GM23248 (cell line): ENCODE results near the gene BTBD7. TPM values are rescaled to one million over a fixed set of nuclear protein-coding genes. Genes with fewer than 3 reads are reported as not detected.

Experiments used
- DNase-seq: peaks from one replicate; pipeline ENCODE4 v3.0.0-alpha.2; 2015
- H2AFZ ChIP-seq: fragments of 200-600 bp; sonication (generic); 2 replicates; pipeline ENCODE4 v1.6.1; 2016; ENCODE audit warnings: antibody characterized with exemption
- H3F3A ChIP-seq: fragments of 200-600 bp; sonication (generic); 2 replicates; pipeline ENCODE4 v1.6.1; 2016; ENCODE audit warnings: mild to moderate bottlenecking, antibody characterized with exemption, mixed run types; ENCODE audit not compliant: insufficient read depth
- H3K27ac ChIP-seq: fragments of 200-600 bp; sonication (generic); 2 replicates; pipeline ENCODE4 v1.5.1; 2016; ENCODE audit warnings: mild to moderate bottlenecking
- H3K27me3 ChIP-seq: fragments of 200-600 bp; sonication (generic); replicated peaks from 2 replicates; pipeline ENCODE4 v1.6.1; 2016; ENCODE audit warnings: mild to moderate bottlenecking; ENCODE audit not compliant: insufficient read depth
- H3K36me3 ChIP-seq: fragments of 200-600 bp; sonication (generic); 2 replicates; pipeline ENCODE4 v1.6.1; 2016; ENCODE audit warnings: low read depth, mild to moderate bottlenecking
- H3K4me1 ChIP-seq: fragments of 200-600 bp; sonication (generic); 2 replicates; pipeline ENCODE4 v1.6.1; 2016; ENCODE audit warnings: mild to moderate bottlenecking; ENCODE audit not compliant: insufficient read depth
- H3K4me2 ChIP-seq: fragments of 200-600 bp; sonication (generic); one replicate; pipeline ENCODE4 v1.6.1; 2016; ENCODE audit warnings: mild to moderate bottlenecking; ENCODE audit not compliant: unreplicated experiment
- H3K4me3 ChIP-seq: fragments of 200-600 bp; sonication (generic); 2 replicates; pipeline ENCODE4 v1.5.1; 2016; ENCODE audit warnings: mild to moderate bottlenecking
- H3K79me2 ChIP-seq: fragments of 200-600 bp; sonication (generic); 2 replicates; pipeline ENCODE4 v1.6.1; 2016; ENCODE audit warnings: mild to moderate bottlenecking; ENCODE audit not compliant: insufficient read depth
- H3K9ac ChIP-seq: fragments of 200-600 bp; sonication (generic); 2 replicates; pipeline ENCODE4 v1.6.1; 2016; ENCODE audit warnings: mild to moderate bottlenecking
- H3K9me2 ChIP-seq: fragments of 200-600 bp; sonication (generic); 2 replicates; pipeline ENCODE4 v1.6.1; 2016; ENCODE audit warnings: mixed run types, mild to moderate bottlenecking, moderate library complexity; ENCODE audit not compliant: insufficient read depth
- H3K9me3 ChIP-seq: fragments of 200-600 bp; sonication (generic); one replicate; pipeline ENCODE4 v1.6.1; 2017; ENCODE audit warnings: low read depth
- H4K20me1 ChIP-seq: fragments of 200-600 bp; sonication (generic); 2 replicates; pipeline ENCODE4 v1.6.0; 2016; ENCODE audit not compliant: insufficient read depth
- EZH2 ChIP-seq: fragments of 200-600 bp; sonication (generic); IDR thresholded peaks from 2 replicates; pipeline ENCODE4 v1.6.1; 2018; ENCODE audit warnings: antibody characterized with exemption, mild to moderate bottlenecking; ENCODE audit not compliant: insufficient read depth, poor library complexity, severe bottlenecking
- EZH2phosphoT487 ChIP-seq: fragments of 200-600 bp; sonication (generic); IDR thresholded peaks from 2 replicates; pipeline ENCODE4 v1.6.1; 2018; ENCODE audit warnings: antibody characterized with exemption, moderate library complexity, mild to moderate bottlenecking, low read depth; ENCODE audit not compliant: insufficient read depth
- WGBS, 2 experiments: methylation state at CpG; one replicate each; pipeline ENCODE4 v1.1.6; 2015 to 2017; ENCODE audit warnings: low lambda C conversion rate in 2 of 2, low coverage in 1 of 2; ENCODE audit errors: missing lambda C conversion rate in 2 of 2; 5-methylcytosine and 5-hydroxymethylcytosine counted together
- in situ Hi-C: fragments of 300-500 bp; cut with MboI; formaldehyde crosslinking; loops from 2 replicates; pipeline ENCODE4 v1.15.0; 2020
- polyA plus RNA-seq: library from polyadenylated mRNA; unstranded; fragments of >200 nt; fragmentation: Nextera tagmentation; extraction: Ambion mirVana; gene quantifications from 2 replicates; pipeline ENCODE4 v1.2.1, GENCODE V29; 2016
- total RNA-seq: library from RNA; depleted of rRNA; stranded (reverse); fragments of >200 nt; shearing (Covaris generic); gene quantifications from 2 replicates; pipeline ENCODE4 v1.2.3, GENCODE V29; 2014

Gene BTBD7
- total and polyA plus RNA-seq, 2 experiments from 2014 or later: 14.3 to 18.2 TPM

- no peak overlapping the region for H3K4me2 ChIP-seq
- no peak overlapping the region for H3K4me3 ChIP-seq
- H3K4me1 ChIP-seq: no peaks in the 10 kb centered on the region
- no peaks in the 10 kb centered on the region for H3K9me3 ChIP-seq
- H3F3A ChIP-seq: no peaks in the 10 kb centered on the region
- no peaks in the 10 kb centered on the region for H3K27me3 ChIP-seq
- WGBS, 2 experiments: 81 to 87% methylated on average over 5 of the region's 5 CpGs
- no peak overlapping the region for H3K27ac ChIP-seq
- no peaks in the 10 kb centered on the region for H3K79me2 ChIP-seq
- no peaks in the 10 kb centered on the region for H3K9me2 ChIP-seq
- no peaks in the 10 kb centered on the region for H3K36me3 ChIP-seq
- no peaks in the 10 kb centered on the region for H4K20me1 ChIP-seq
- no peak for TF ChIP-seq EZH2
- no peak for TF ChIP-seq EZH2phosphoT487
- H2AFZ ChIP-seq: no peak overlapping the region
- no peak overlapping the region for H3K9ac ChIP-seq
- in situ Hi-C loops: no loop called here
- no peak for DNase-seq
These were observed 15.5 kb upstream of the BTBD7 start for GRCh38 chr14:93348292-93348691.

- Histone ChIP-seq H3K9me2 (no peaks in the 10 kb centered on the region), H3K79me2 (no peaks in the 10 kb centered on the region), H3K4me3 (no peak overlapping the region), H3K4me2 (no peak overlapping the region), H3K27me3 (no peaks in the 10 kb centered on the region), H3F3A (no peaks in the 10 kb centered on the region), H3K9me3 (no peaks in the 10 kb centered on the region), H3K9ac (no peak overlapping the region), H3K4me1 (no peaks in the 10 kb centered on the region), H3K27ac (no peak overlapping the region), H2AFZ (no peak overlapping the region), H4K20me1 (no peaks in the 10 kb centered on the region), H3K36me3 (no peaks in the 10 kb centered on the region)
- 60 to 67% methylated on average over 8 of the region's 8 CpGs for WGBS, 2 experiments
- no peak for TF ChIP-seq EZH2phosphoT487
- no peak for TF ChIP-seq EZH2
- in situ Hi-C loops: no loop called here
- DNase-seq: no peak
These were observed 15.0 kb upstream of the BTBD7 start for GRCh38 chr14:93347850-93348249.

- Histone ChIP-seq H3K36me3 (no peaks in the 10 kb centered on the region), H3K27me3 (no peaks in the 10 kb centered on the region), H3K9me3 (no peaks in the 10 kb centered on the region), H4K20me1 (no peaks in the 10 kb centered on the region), H3K4me3 (no peak within 1 kb of the TSS), H3K4me1 (no peaks in the 10 kb centered on the region), H3K9me2 (no peaks in the 10 kb centered on the region), H3K27ac (no peak within 1 kb of the TSS), H3F3A (no peaks in the 10 kb centered on the region), H3K79me2 (no peaks in the 10 kb centered on the region), H2AFZ (no peak within 1 kb of the TSS), H3K4me2 (no peak within 1 kb of the TSS), H3K9ac (no peak within 1 kb of the TSS)
- no peak for DNase-seq
- TF ChIP-seq EZH2phosphoT487 (no peak), EZH2 (no peak)
- in situ Hi-C loops: no loop called here
- WGBS, 2 experiments: 94% methylated on average over 33 to 60 of the region's 60 CpGs
These were observed 14.3 kb upstream of the BTBD7 start, which contains the start of gene COX8C for GRCh38 chr14:93346926-93347721. Gene COX8C, plus strand, starts transcription at chr14:93347182. Its CDS starts 87 bp downstream, at chr14:93347269.

- no peak for DNase-seq
- no peaks in the 10 kb centered on the region for H3K9me3 ChIP-seq
- no peak overlapping the region for H3K4me2 ChIP-seq
- no peaks in the 10 kb centered on the region for H3K27me3 ChIP-seq
- no peak overlapping the region for H2AFZ ChIP-seq
- TF ChIP-seq EZH2 (no peak), EZH2phosphoT487 (no peak)
- H3K9ac ChIP-seq: no peak overlapping the region
- no peaks in the 10 kb centered on the region for H3K9me2 ChIP-seq
- no peaks in the 10 kb centered on the region for H4K20me1 ChIP-seq
- no peaks in the 10 kb centered on the region for H3K4me1 ChIP-seq
- no peaks in the 10 kb centered on the region for H3K79me2 ChIP-seq
- no peaks in the 10 kb centered on the region for H3K36me3 ChIP-seq
- H3K4me3 ChIP-seq: no peak overlapping the region
- WGBS, 2 experiments: 45 to 48% methylated on average over 2 of the region's 2 CpGs
- in situ Hi-C loops: no loop called here
- H3K27ac ChIP-seq: no peak overlapping the region
- H3F3A ChIP-seq: no peaks in the 10 kb centered on the region
These were observed 11.0 kb upstream of the BTBD7 start for GRCh38 chr14:93343797-93344196.
